ENCODE measurements around the gene ANO4.
"Not testable (repeated sequence)": the region's sequence is repeated elsewhere in the genome, so short reads cannot be mapped to it uniquely, and the experiment has no call there.

Gene ANO4

DNA sequence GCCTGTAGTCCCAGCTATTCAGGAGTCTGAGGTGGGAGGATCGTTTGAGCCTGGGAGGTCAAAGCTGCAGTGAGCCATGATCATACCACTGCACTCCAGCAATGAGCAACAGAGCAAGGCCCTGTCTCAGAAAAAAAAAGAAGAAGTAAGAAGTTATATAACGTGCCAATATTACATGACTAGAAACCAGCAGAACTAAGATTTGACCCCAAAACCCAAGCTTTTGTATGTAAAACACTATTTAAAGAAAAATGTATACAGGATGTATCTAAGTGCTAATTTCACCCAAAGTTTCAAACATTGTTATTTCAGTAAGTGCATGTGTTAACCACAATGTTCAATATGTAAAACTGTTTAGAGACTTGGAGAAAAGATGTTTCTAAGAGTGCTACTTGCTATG is 320.8 kb downstream of the ANO4 start:
- no peak for DNase-seq

DNA sequence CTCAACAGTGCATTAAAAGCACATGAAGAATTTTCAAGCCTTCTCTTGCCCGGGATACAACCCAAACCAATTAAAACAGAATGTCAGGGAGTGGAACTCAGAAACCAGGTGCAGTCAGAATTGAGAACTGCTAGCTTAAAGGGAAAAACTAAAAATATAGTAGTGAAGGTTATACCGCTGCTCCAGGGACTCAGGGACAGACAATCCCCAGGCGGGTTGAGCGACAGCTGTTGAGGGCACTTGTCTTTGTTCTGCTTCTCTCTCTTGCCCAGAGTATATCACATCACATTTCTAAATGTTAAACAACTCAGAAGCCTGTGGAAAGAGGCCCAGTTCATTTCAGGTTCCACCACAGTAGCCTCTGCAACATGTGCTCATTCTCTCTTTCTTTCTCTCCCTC is 322.3 kb downstream of the ANO4 start:
- no peak for DNase-seq

DNA sequence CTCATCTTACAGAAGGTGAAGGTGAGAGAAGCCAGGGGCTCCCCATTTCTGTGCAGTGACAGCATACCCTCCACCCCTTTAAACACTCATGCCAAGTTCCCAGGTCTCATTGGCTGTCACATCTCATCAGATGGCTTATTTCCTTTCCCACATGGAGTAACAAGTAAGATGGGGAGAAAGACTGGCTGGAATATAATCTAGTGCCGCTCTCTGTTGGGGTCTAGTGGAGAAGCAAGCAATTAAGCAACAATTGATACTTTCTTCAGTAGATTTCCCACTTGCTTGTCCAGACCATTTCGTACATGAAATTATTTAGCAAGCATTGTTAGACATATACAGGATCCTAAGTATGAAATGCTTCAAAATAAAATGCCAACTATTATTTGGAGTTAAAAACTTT is 323.3 kb downstream of the ANO4 start:
- no peak for DNase-seq

DNA sequence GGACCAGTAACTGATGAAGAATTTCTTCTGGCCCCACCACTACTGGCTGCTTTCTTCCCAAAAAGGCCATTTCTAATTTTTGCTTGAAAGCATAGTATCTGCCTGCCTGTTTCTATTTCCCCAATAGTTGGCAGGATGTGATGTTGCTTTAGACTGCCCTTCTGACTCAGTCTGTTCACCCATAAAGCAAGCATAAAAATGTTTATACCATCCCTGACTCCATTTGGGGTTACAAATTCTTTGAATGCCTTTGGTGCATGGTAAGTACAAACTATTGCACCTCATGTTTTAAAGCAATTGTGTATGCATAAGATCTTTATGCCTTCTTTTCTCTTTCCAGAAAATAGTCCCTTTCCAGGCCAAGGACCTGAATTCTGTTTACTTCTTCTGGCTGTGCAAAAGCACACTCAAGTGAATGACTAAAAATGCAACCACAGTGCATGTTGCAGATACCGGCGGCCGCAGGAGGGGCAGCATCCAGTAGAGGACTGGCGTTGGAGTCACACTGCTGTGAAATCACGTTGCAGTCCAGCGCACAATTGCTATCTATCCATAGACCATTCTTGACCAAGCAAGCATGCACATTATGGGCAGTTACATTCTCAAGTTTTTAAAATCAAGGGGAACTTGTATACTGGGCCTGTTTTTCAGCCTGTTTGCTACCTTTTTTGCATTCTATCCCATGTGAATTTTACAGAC is 333.1 kb downstream of the ANO4 start:
- no peak for DNase-seq

DNA sequence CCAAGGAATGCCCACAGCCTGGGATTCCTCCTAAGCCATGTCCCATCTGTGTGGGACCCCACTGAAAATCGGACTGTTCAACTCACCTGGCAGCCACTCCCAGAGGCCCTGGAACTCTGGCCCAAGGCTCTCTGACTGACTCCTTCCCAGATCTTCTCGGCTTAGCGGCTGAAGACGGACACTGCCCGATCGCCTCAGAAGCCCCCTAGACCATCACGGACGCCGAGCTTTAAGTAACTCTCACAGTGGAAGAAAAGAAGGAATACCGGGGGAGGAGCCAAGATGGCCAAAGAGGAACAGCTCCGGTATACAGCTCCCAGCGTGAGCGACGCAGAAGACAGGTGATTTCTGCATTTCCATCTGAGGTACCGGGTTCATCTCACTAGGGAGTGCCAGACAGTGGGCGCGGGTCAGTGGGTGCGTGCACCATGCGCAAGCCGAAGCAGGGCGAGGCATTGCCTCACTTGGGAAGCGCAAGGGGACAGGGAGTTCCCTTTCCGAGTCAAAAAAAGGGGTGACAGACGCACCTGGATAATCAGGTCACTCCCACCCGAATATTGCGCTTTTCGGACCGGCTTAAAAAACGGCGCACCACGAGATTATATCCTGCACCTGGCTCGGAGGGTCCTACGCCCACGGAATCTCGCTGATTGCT is 351.3 kb downstream of the ANO4 start:
- not testable (repeated sequence) for DNase-seq

DNA sequence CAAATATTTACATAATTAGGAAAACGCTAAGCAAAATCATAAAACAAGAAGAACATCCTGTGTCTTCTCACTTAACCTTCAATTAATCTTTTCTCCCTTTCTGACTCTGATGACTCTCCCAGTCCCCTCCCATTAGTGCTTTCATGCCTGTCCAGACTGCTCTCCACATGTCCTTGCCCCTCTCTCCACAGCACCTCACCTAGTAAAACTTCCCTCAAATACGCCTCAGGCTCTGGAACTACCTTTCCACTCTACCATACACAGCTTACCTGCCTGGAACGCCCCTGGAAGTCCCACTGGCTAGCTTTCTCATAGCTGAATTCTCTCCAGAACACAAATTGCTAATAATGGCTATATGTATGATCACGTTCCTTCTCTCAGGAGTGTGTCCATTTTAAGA is 370.7 kb downstream of the ANO4 start:
- DNase-seq: no peak

DNA sequence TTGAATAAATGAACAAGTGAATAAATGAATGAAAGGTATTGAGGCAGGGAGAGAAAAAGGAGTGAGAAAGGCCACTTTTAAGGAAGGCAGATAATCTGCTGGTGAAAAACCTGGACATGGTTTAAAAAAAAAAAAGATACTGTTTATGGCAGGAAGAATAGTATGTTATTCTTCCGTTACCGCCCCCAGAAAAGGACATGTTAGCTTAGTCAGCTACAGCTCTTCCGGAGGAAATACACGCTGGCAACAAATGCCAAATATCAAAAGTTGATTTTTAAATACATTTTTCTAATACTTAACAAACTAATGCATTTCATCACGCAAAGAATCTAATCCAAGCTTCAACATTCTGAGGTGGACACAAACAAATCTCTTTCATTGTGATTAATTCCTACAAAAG is 372.3 kb downstream of the ANO4 start:
- DNase-seq: no peak

DNA sequence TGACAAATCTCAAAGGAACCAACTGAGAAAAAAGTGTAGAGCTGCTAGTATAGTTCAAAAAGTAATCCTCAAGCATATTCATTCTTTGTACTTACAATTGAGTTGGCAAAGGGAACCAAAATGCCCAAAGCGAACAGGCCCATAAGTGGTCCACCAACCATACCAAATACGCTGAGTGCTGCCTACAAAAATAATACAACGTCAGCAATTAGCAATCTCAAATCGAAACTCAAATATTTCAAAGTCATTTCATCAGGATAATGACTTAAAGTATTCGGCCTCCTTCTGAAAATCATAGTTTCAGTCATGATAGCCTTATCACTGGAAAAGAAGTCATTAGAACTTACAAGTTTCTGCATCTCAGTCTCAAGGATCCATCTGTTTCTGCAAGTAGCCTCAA is 373.4 kb downstream of the ANO4 start:
- DNase-seq: no peak

DNA sequence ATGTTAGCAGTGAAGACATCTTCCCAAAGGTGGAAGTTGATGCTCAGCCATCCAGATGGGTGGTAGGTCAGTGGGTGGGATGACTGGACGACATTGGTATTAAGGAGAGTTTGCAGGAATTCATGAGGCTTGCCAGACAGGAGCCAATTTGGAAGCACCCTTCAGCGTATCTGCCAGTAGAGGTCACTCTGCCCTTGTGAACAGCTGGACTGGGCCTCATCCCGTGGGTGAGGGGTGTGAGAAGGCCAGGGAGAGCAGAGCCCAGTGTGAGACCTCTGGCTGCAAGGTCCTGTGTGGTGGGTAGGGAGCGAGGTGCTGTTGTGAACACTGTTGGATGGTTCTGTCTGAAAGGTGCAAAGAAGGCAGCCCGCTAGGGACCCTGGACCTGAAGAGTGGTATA is 377.7 kb downstream of the ANO4 start:
- DNase-seq: no peak

DNA sequence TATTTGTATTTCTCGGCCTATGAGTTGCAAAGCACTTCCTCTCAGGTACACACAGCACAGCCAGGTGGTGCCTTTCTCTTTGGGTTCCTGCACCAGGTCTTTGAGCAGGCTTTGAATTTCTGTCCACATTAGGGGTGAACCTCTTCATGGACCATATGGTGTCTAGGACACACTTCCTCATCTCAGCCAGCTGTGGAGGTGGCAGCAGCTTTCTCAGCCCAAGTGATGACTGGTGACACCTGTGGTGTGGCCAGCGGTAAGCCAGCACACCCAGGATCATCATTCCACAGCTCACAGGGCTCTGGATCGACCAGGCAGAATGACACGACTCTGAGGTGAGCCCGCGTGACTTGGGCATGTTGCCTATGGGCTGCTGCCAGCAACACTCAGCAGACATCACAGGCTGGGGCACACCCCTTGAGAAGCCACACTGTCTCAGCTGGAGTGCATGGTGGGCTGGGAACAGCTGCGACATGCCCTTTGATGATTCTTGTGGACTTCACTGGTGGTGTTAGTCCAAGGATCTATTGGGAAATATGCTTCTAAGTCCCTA is 378.7 kb downstream of the ANO4 start:
- DNase-seq: no peak

DNA sequence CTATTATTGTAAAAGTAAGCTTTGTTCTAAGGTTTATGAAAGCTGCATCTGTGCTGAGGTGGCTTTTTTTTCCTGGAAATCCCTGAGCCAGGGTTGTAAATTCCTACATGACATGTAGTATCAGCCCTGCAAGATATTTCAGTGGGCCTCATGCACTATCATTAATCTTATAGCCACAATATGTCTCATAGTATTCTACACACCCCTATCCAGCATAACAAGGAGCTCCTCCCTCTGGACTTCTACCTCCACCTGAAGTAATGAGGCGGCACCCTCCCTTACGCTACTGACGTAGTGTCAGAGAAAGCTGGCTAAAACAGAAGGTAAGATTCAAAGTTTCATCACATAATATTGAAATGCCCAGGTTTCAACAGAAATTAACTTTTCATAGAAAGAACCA is 380.0 kb downstream of the ANO4 start:
- DNase-seq: no peak
